Fibroblast of peridontal ligament (primary cell): ENCODE data around the gene RPL10.

Source experiments
- DNase-seq: peaks from one replicate; pipeline ENCODE4 v3.0.0-alpha.2; 2010; ENCODE audit errors: extremely low read depth

RPL10 gene

DNA sequence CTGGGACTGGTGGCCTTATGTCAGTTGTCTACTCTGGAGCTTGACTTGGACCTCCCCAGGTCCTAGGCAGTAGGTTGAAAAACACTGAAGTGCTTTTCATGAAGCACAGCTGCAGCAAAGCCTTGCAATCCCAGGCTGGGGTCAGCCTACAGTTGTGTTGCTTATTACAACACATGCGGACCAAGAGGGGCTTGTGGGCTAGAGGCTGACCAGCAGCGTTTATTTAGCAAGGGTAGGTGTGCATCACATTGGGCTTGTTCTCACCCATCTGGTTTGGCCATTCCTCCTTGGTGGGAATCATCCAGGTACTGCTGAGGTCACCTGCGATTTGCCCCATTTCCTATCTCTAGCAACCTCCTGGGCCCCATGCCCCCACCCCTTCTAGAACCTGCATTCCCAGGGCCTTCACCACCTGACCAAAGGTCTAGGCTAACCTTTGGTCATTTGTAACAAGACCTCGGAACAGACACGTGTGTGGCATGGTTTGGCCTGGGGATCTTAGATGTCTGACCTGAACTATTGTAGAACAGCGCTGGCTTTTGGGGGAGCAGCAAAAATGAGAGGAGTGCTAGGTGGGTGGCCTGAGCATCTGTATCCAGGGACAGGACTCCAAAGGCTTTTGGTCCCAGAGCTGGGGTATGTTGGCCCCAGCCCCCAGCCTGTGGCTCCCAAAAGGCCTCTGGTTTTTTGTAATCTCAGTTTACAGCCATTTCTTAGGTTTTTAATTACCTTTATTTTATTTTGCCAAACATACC, 3.0 kb downstream of the RPL10 start:
- no peak for DNase-seq

DNA sequence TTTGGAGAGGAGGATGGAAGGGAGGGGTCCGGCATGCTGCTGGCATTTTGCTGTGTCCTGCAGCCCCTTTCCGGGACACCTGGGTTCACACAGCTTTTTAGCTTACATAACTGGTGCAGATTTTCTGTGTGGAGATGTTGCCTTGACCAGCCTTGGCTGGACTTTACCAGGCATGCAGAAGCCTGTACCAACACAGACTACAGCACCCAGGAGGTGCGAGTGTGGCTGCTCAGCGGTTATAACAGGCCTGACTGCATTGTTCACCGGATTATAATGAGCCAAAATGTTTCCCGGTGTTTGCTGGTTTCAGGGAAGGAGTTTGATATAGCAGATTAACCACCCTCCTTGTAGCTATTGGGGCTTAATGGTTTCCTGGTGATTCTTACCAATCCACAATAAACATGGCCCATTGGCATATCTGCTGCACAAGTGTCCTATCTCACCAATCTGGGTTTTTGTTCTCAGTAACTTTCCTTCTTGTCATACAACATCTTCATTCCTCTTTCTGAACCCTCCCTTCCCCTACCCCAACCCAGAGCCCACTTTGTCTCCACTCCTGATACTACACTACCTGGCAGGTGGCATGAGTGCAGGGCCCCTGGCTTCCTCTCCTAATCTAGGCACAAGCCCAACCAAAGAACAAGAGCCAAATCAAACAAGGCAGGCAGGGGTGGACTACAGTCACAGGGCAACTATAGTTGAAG, 3.9 kb downstream of the RPL10 start:
- no peak for DNase-seq

GRCh38 chrX:154402622-154403127, 4.5 kb downstream of the RPL10 start:
- DNase-seq, result no peak

GRCh38 chrX:154403192-154403591, 5.0 kb downstream of the RPL10 start:
- no peak for DNase-seq

- no peak for DNase-seq
Observed at GRCh38 chrX:154403858-154404257, 5.7 kb downstream of the RPL10 start.

GRCh38 chrX:154404625-154405192, 6.5 kb downstream of the RPL10 start:
- DNase-seq, result no peak

DNA sequence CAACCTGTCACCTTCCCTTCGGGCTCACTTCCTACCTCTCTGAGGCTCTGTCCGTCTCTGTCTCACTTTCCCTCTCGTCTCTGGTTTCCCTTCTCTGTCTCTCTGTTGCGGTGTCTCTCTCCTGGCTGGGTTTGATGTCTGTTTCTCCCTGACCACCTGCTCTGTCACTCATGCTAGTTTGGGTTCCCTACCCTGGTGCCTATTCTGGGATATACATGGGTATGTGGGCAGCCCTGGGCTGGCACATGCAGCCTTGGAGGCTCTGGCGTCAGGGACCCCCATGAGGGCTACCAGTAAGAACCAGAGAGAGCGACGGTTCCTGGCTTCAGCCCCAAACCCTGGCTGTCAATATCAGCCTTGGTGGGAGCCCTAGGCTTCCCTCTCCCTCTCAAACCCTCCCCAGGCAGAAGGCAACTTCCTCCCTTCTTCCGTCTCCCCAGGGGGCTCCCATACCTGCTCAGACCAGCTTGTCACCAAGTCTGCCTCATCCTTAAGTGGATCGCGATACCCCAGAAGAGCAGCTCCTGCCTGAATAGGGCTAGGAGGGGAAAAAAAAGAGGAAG, 10.6 kb downstream of the RPL10 start:
- DNase-seq, result no peak

DNA sequence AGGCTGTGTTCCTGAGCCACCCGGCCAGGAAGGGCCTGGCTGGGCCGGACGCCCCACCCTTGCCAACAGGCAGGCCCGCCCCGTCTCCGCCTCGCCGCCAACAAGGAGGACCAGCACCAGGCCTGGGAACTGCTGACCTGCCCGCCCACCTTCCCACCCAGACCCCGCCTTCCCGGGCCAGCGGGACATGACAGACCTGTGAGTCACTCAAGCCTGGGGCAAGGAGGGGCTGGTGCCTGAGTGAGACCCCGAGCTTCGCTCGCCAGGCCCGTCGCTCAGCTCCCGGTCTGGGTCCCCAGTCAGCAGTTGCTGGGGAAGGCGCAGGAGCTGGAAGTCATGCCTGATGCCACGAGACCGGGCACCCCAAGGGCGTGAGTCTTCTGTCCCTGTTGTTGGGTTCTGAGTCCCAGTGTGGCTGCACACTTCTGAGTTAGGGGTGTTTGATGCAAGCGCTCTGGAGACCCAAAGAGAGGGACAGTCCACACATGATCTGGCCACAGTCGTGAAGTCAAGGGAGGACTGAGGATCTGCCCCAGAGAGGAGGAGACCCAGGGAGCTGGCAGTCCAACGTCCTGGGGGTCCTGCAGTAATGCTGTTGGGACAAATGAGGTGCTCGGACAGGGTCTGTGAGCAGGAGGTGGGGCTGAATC, 11.2 kb downstream of the RPL10 start, which contains the start of gene DNASE1L1:
DNASE1L1 (minus strand) TSS at position 33 of the 650 bp plus-strand sequence. CDS start 3,686 bp downstream, outside the sequence.
- no peak for DNase-seq

- DNase-seq, result no peak
Observed at GRCh38 chrX:154411981-154412340, 13.8 kb downstream of the RPL10 start.

DNA sequence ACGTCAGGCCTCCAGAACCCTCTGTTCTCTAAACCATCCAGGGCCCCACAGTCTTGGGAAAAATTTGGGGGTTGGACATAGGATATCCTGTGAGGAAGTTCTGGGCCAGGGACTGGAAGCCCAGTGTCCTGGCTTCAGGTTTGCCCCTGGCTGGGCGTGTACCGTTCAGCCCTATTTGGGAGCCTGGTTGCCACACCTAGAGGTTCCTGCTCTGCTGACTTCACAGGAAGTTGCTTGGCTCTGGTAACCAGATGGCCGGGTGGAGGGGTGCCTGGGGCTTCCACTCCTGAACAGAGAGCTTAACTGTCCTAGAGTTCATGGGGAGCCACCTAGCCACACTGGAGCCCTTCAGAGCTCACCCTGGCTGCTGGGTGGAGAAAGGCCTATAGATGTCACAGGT, 14.3 kb downstream of the RPL10 start:
- no peak for DNase-seq

DNA sequence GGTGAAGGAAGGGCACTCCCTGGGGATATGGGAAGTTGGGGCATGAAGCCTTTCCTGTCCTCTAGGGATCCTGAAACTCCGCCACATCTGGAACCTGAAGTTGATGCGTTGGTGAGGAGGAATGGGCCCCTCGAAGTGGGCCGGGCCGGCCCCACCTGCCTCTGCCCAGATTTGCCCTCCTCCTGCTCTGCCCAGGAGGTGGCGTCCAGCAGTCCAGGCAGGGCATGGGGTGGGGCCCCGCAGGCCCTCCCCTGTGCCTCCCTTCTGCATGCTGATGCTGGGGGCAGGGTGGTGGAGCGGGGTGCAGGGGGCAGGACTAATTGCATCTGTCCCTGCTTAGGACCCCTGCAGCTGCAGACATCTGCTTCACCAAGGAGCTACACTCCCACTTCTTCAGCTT, 15.0 kb downstream of the RPL10 start:
- no peak for DNase-seq

DNA sequence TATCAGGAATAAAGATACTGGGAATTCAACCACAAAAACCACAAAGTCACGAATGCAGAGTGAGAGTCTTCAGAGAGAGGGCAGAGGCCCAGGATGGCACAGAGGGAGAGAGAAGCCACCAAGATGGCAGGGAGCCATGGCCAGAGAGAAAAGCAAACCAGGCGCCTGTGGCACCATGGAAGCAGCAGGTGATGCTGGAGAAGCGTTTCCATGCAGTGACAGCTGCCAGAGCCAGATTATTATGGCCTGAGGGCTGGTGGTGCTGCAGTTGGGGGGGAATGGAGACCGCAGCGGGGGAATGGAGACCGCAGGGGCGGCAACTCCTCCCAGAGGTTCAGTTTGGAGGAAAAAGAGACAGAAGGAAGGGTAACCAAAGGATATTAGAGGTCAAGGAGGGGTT, 19.0 kb downstream of the RPL10 start:
- no peak for DNase-seq

DNA sequence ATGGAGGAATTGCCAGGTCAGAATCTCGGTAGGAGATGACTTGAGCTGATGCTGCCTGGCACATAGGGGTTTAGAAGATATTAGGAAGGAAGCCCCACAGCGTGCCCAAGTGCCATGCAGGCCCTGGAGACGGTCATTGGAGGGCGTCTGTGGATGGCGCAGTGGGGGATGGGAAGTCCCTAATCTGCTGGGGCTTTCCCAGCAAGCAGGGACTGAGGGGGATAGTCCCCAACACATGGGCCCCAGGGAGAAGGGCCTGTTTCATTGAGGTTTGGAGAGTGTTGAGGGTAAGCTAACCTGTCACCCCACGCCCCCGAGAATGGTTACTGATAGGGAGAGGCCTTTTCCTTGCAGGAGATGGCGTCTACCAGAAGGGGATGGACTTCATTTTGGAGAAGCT, 21.0 kb downstream of the RPL10 start:
- no peak for DNase-seq

DNA sequence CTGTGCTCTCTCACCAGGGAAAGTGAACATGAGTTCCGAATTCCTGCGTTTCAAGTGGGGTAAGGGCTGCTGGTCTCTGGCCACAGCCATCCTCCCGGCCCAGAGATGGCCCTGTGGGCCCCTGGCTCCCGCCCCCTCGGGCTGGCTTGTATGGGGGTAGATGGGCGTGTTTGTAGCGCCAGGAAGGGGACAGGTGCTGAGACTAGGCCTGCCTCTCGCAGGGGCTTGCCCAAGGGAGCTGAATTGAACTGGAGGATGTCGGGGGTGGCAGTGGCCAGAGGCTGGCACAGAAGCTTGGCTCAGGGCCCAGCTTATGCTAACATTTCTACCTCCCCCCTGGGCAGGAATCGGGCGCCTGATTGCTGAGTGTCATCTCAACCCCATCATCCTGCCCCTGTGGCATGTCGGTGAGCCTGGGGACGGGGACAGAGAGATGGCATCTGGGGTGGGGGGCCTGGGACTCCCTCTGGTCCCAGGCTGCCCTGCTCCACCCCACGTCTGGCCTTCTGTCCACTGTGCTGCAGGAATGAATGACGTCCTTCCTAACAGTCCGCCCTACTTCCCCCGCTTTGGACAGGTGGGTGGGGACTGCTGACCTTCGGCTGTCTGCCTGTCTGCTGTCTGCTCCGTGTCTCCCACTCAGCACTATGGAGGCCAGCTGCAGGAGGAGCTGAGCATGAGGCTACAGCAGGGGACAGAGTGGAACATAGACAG, 21.7 kb downstream of the RPL10 start:
- no peak for DNase-seq

GRCh38 chrX:154420402-154420756, 22.2 kb downstream of the RPL10 start:
- no peak for DNase-seq

DNA sequence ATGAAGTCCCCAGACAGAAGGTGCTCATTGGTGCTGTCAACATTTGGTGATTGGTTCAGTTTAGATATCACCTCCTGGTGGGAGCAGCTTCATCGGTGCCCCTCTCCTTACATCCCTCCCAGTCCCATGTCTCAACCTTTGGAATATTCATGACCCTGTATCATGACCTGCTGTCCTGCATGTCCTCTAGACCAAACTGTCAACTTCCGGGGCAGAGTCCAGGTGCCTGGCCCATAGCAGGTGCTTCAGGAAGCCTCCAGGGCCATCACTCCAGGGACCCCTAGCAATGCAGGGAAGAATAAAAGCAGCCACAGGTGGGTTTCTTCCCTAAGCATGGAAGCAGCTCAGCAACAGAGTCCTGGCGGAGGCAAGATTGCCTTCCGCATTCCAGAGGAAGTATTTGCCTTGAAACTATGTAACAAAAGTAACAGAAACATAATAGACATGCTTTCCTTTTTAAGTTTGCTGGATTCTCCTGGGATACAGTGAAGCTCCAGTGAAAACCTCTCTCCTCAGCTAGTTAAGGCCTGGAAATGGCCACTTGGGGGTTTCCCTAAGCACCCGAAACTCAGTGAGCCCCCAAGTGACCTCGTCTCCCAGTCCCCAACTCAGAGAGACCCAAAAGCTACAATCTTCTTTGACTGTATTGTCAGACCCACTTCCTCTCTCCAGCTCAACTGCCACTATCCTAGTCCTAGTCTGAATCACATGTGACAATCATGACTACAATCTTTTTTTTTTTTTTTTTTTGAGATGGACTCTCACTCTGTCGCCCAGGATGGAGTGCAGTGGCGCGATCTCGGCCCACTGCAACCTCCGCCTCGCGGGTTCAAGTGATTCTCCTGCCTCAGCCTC, 29.0 kb downstream of the RPL10 start:
- no peak for DNase-seq

DNA sequence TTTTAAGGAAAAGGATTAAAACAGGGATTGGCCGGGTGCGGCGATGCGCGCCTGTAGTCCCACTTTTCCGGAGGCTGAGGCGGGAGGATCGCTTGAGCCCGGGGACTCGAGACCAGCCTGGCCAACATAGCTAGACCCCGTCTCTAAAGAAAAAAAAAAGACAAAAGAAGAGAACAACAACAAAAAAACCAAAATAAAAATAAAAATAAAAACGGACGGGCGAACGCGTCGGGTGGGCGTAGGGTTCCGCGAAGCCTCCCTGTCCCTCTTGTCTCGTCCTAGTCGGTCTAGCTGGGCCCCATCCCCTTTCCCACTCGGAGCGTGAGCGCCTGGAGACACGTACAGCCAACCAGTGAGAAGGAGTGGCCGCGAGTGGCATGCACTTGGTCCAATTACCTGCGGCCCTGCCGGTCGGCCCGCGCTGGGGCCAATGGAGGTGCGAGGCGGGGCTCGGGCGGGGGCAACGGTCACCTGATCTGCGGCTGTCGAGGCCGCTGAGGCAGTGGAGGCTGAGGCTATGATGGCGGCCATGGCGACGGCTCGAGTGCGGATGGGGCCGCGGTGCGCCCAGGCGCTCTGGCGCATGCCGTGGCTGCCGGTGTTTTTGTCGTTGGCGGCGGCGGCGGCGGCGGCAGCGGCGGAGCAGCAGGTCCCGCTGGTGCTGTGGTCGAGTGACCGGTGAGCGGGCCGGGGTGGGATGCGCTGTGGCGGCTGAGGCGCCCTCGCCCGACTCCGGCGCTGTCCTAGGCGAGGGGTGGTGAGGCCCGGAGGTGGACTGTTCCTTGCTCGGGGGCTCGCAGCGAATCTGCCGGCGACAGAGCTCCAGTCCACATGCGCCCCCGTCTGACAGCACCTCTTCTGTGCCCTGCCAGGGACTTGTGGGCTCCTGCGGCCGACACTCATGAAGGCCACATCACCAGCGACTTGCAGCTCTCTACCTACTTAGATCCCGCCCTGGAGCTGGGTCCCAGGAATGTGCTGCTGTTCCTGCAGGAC, 30.3 kb downstream of the RPL10 start, which contains the start of gene ATP6AP1:
ATP6AP1 (plus strand) TSS at position 502 of the 996 bp plus-strand sequence; CDS start at position 518, 16 bp downstream.
- peak; percentile 90 for DNase-seq

DNA sequence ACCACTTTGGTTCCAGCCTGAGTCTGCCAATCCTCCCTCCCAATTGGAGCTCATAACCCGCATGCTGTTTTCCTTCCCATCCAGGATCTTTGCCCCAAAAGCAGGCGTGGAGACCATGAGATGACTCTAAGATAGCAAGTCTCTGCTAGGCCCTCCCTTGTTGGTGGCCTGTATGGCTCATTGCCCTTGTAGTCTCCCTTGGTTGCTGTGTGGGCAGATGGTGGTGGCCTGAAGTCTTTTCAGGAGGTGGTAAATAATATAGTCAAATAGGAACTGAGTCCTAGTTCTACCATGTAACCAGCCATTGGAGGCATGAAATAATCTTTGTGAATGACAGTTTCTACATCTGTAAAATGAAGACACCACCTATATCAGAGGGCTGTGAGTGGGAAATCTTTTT, 31.5 kb downstream of the RPL10 start:
- no peak for DNase-seq

DNA sequence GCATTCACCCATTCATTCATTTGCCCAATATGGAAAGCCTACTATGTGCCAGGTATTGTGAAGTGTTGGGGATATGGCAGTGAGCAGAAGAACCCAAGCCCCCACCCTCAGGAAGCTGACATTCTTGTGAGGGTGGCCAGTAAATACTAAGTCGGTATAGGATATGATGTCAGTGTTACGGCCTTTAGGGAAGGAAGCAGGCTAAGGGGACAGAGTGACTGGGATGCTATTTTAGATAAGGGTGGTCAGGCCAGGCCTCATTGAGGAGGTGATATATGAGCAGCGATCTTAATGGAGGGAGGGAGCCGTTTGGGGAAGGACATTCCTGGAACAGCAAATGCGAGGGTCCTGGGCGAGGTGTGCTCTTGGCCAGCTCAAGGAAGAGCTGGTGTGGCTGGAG, 32.3 kb downstream of the RPL10 start:
- no peak for DNase-seq
